Activated CD4-positive, alpha-beta T cell treated with anti-CD3 and anti-CD28 coated beads, Interleukin-2, amount 10 ng/mL, durations not matched to agents 7 days and 5 days (primary cell): ENCODE results near the gene TMED6. TPM values are rescaled to one million over a fixed set of nuclear protein-coding genes. Genes with fewer than 3 reads are reported as not detected.

ENCODE experiments used
- CTCF ChIA-PET: fragments of 350-600 bp; sonication (Branson Sonifier 250); formaldehyde crosslinking; loops from one replicate; lab custom pipeline; 2021; ENCODE audit warnings: antibody characterized with exemption; lab: Charles Lee
- POLR2A ChIA-PET: fragments of 350-600 bp; sonication (Branson Sonifier 250); formaldehyde crosslinking; loops from one replicate; lab custom pipeline; 2021; ENCODE audit warnings: antibody characterized with exemption; lab: Charles Lee
- DNase-seq: peaks from one replicate; pipeline ENCODE4 v3.0.0-alpha.2; 2020
- H3K27ac Mint-ChIP-seq: one replicate; pipeline ENCODE4 v1.8.0; 2021; ENCODE audit warnings: mild to moderate bottlenecking, moderate library complexity, mixed read lengths
- H3K27me3 Mint-ChIP-seq: one replicate; pipeline ENCODE4 v1.8.0; 2021; ENCODE audit warnings: mixed read lengths
- H3K36me3 Mint-ChIP-seq: one replicate; pipeline ENCODE4 v1.8.0; 2021; ENCODE audit warnings: low read depth, mixed read lengths
- H3K4me1 Mint-ChIP-seq: one replicate; pipeline ENCODE4 v1.8.0; 2021; ENCODE audit warnings: mixed read lengths
- H3K4me3 Mint-ChIP-seq: one replicate; pipeline ENCODE4 v1.8.0; 2021; ENCODE audit warnings: mild to moderate bottlenecking, moderate library complexity, mixed read lengths
- H3K9me3 Mint-ChIP-seq: one replicate; pipeline ENCODE4 v1.8.0; 2021; ENCODE audit warnings: mixed read lengths
- total RNA-seq, 2 experiments: library from RNA; stranded (reverse); gene quantifications; one replicate each; pipeline ENCODE4 v1.2.3, GENCODE V29; 2021

Gene TMED6
- total RNA-seq, 2 experiments from 2014 or later: 1.0 to 1.3 TPM

- DNase-seq: no peak
- CTCF ChIA-PET: interaction anchor here (1.7 kb wide), 1 partner anchor 10 kb away, joined by 8 read pairs; the partner anchor contains the start of gene PDF
- Mint-ChIP-seq H3K36me3 (peaks cover 51% of the 10 kb centered on the region), H3K4me1 (peaks cover 4% of the 10 kb centered on the region), H3K9me3 (no peaks in the 10 kb centered on the region), H3K27me3 (no peaks in the 10 kb centered on the region), H3K27ac (no peak overlapping the region), H3K4me3 (no peak overlapping the region)
- POLR2A ChIA-PET: no interaction called here
These were observed 32.2 kb downstream of the TMED6 start for GRCh38 chr16:69319381-69319780.

- H3K27me3 Mint-ChIP-seq: no peaks in the 10 kb centered on the region
- H3K27ac Mint-ChIP-seq: no peak overlapping the region
- POLR2A ChIA-PET: no interaction called here
- H3K9me3 Mint-ChIP-seq: no peaks in the 10 kb centered on the region
- no peak for DNase-seq
- H3K4me1 Mint-ChIP-seq: peaks cover 7% of the 10 kb centered on the region
- CTCF ChIA-PET: interaction anchor here (0.6 to 1.7 kb wide), 2 partner anchors 11 to 433 kb away, joined by 3 to 8 read pairs; partner anchors contain the start of gene PDF
- peaks cover 49% of the 10 kb centered on the region for H3K36me3 Mint-ChIP-seq
- H3K4me3 Mint-ChIP-seq: no peak overlapping the region
These were observed 32.7 kb downstream of the TMED6 start for GRCh38 chr16:69318911-69319289.

- Mint-ChIP-seq H3K4me3 (no peak overlapping the region), H3K27me3 (no peaks in the 10 kb centered on the region), H3K36me3 (peaks cover 52% of the 10 kb centered on the region), H3K4me1 (peaks cover 13% of the 10 kb centered on the region), H3K9me3 (no peaks in the 10 kb centered on the region), H3K27ac (no peak overlapping the region)
- ChIA-PET CTCF (interaction anchor here (0.6 kb wide), 2 partner anchors 13 to 432 kb away, joined by 3 to 4 read pairs; no protein-coding TSS in a partner anchor), POLR2A (interaction anchor here (0.6 kb wide), 1 partner anchor 22 kb away, joined by 6 read pairs; no protein-coding TSS in a partner anchor)
- DNase-seq: no peak
These were observed 33.2 kb downstream of the TMED6 start for GRCh38 chr16:69318177-69318910.

- ChIA-PET CTCF (interaction anchor here (1.3 to 1.5 kb wide), 2 partner anchors 10 to 12 kb away, joined by 3 to 5 read pairs; no protein-coding TSS in a partner anchor), POLR2A (no interaction called here)
- Mint-ChIP-seq H3K27me3 (no peaks in the 10 kb centered on the region), H3K9me3 (no peaks in the 10 kb centered on the region), H3K4me1 (peaks cover 19% of the 10 kb centered on the region), H3K4me3 (no peak overlapping the region), H3K27ac (no peak overlapping the region), H3K36me3 (peaks cover 46% of the 10 kb centered on the region)
- no peak for DNase-seq
These were observed 35.0 kb downstream of the TMED6 start for GRCh38 chr16:69316595-69317034.

GRCh38 chr16:69315486-69316311 lies 35.9 kb downstream of the TMED6 start:
- no peaks in the 10 kb centered on the region for H3K9me3 Mint-ChIP-seq
- CTCF ChIA-PET: interaction anchor here (1.3 to 1.5 kb wide), 2 partner anchors 11 to 13 kb away, joined by 3 to 5 read pairs; no protein-coding TSS in a partner anchor
- no peak for DNase-seq

GRCh38 chr16:69314534-69314933 lies 37.1 kb downstream of the TMED6 start:
- no peaks in the 10 kb centered on the region for H3K9me3 Mint-ChIP-seq
- H3K36me3 Mint-ChIP-seq: peaks cover 36% of the 10 kb centered on the region
- CTCF ChIA-PET: interaction anchor here (1.0 kb wide), 1 partner anchor 19 kb away, joined by 3 read pairs; no protein-coding TSS in a partner anchor
- H3K27ac Mint-ChIP-seq: no peak overlapping the region
- no peaks in the 10 kb centered on the region for H3K27me3 Mint-ChIP-seq
- H3K4me3 Mint-ChIP-seq: no peak overlapping the region
- POLR2A ChIA-PET: no interaction called here
- peaks cover 26% of the 10 kb centered on the region for H3K4me1 Mint-ChIP-seq
- no peak for DNase-seq

More at GRCh38 chr16:69315486-69316311, 35.9 kb downstream of the TMED6 start:
- Mint-ChIP-seq H3K4me1 (peaks cover 21% of the 10 kb centered on the region), H3K4me3 (no peak overlapping the region), H3K27ac (no peak overlapping the region), H3K36me3 (peaks cover 37% of the 10 kb centered on the region), H3K27me3 (no peaks in the 10 kb centered on the region)
- POLR2A ChIA-PET: no interaction called here

- peaks cover 26% of the 10 kb centered on the region for H3K4me1 Mint-ChIP-seq
- no peak for DNase-seq
- no peaks in the 10 kb centered on the region for H3K9me3 Mint-ChIP-seq
- H3K36me3 Mint-ChIP-seq: peaks cover 30% of the 10 kb centered on the region
- POLR2A ChIA-PET: no interaction called here
- peak overlapping the region; percentile 31 for H3K27ac Mint-ChIP-seq
- peak overlapping the region; percentile 62 for H3K4me3 Mint-ChIP-seq
- CTCF ChIA-PET: no interaction called here
- no peaks in the 10 kb centered on the region for H3K27me3 Mint-ChIP-seq
These were observed 38.1 kb downstream of the TMED6 start for GRCh38 chr16:69313469-69313868.

GRCh38 chr16:69311533-69312387 lies 39.8 kb downstream of the TMED6 start:
- CTCF ChIA-PET: interaction anchor here (0.6 to 1.3 kb wide), 7 partner anchors 9 to 27 kb away, joined by 3 to 6 read pairs (median 3); partner anchors contain the start of gene COG8
- no peaks in the 10 kb centered on the region for H3K9me3 Mint-ChIP-seq

GRCh38 chr16:69310653-69311532 lies 40.7 kb downstream of the TMED6 start, which contains the start of gene VPS4A:
Gene VPS4A (plus strand): TSS chr16:69311350. CDS start chr16:69311512, 162 bp downstream.
- H3K4me1 Mint-ChIP-seq: peaks cover 26% of the 10 kb centered on the region
- H3K36me3 Mint-ChIP-seq: peaks cover 19% of the 10 kb centered on the region
- H3K27me3 Mint-ChIP-seq: no peaks in the 10 kb centered on the region
- H3K27ac Mint-ChIP-seq: peak within 1 kb of the TSS; percentile 95
- CTCF ChIA-PET: interaction anchor here (0.6 to 1.5 kb wide), 5 partner anchors 12 to 124 kb away, joined by 3 to 5 read pairs (median 3); no protein-coding TSS in a partner anchor
- POLR2A ChIA-PET: no interaction called here
- peak within 1 kb of the TSS; percentile 96 for H3K4me3 Mint-ChIP-seq
- peak; percentile 97 for DNase-seq
- H3K9me3 Mint-ChIP-seq: no peaks in the 10 kb centered on the region

More at GRCh38 chr16:69311533-69312387, 39.8 kb downstream of the TMED6 start:
- Mint-ChIP-seq H3K27me3 (no peaks in the 10 kb centered on the region), H3K4me1 (peaks cover 26% of the 10 kb centered on the region), H3K36me3 (peaks cover 26% of the 10 kb centered on the region), H3K4me3 (peak overlapping the region; percentile 96), H3K27ac (peak overlapping the region; percentile 92)
- POLR2A ChIA-PET: no interaction called here
- DNase-seq: peak; percentile 42

- ChIA-PET CTCF (no interaction called here), POLR2A (no interaction called here)
- H3K4me1 Mint-ChIP-seq: peaks cover 24% of the 10 kb centered on the region
- H3K27ac Mint-ChIP-seq: peak overlapping the region; percentile 1
- peaks cover 16% of the 10 kb centered on the region for H3K36me3 Mint-ChIP-seq
- no peaks in the 10 kb centered on the region for H3K27me3 Mint-ChIP-seq
- DNase-seq: no peak
- H3K9me3 Mint-ChIP-seq: no peaks in the 10 kb centered on the region
- H3K4me3 Mint-ChIP-seq: no peak overlapping the region
These were observed 42.3 kb downstream of the TMED6 start for GRCh38 chr16:69309316-69309715.

GRCh38 chr16:69307856-69308255 lies 43.7 kb downstream of the TMED6 start:
- no peak for DNase-seq
- Mint-ChIP-seq H3K36me3 (peaks cover 10% of the 10 kb centered on the region), H3K27ac (no peak overlapping the region), H3K27me3 (no peaks in the 10 kb centered on the region), H3K9me3 (no peaks in the 10 kb centered on the region), H3K4me1 (peaks cover 11% of the 10 kb centered on the region), H3K4me3 (no peak overlapping the region)
- CTCF ChIA-PET: interaction anchor here (0.6 to 0.7 kb wide), 2 partner anchors 59 to 109 kb away, joined by 3 read pairs; no protein-coding TSS in a partner anchor
- POLR2A ChIA-PET: no interaction called here
